GM19328 (cell line): ENCODE results near the gene SEMA3C.

Experiments
- ATAC-seq: cut with Tn5 transposase; IDR thresholded peaks from one replicate; pipeline ENCODE4 v1.9.1; 2021; ENCODE audit warnings: mild to moderate bottlenecking, moderate library complexity; ENCODE audit not compliant: unreplicated experiment

The SEMA3C gene

GRCh38 chr7:80858141-80858903 is 60.5 kb downstream of the SEMA3C start:
- no peak for ATAC-seq

GRCh38 chr7:80856769-80857168 is 62.1 kb downstream of the SEMA3C start:
- ATAC-seq = no peak

GRCh38 chr7:80851896-80852476 is 66.9 kb downstream of the SEMA3C start:
- ATAC-seq = no peak

- ATAC-seq = no peak
Measured at GRCh38 chr7:80848841-80849240, 70.0 kb downstream of the SEMA3C start.

- ATAC-seq = no peak
Measured at GRCh38 chr7:80847895-80848294, 71.0 kb downstream of the SEMA3C start.

GRCh38 chr7:80847027-80847426 is 71.8 kb downstream of the SEMA3C start:
- no peak for ATAC-seq

GRCh38 chr7:80844916-80845315 is 73.9 kb downstream of the SEMA3C start:
- ATAC-seq = no peak

- ATAC-seq = no peak
Measured at GRCh38 chr7:80843018-80843677, 75.7 kb downstream of the SEMA3C start.

GRCh38 chr7:80842022-80842790 is 76.6 kb downstream of the SEMA3C start:
- ATAC-seq = no peak

- no peak for ATAC-seq
Measured at GRCh38 chr7:80841423-80841955, 77.4 kb downstream of the SEMA3C start.

GRCh38 chr7:80840681-80841080 is 78.2 kb downstream of the SEMA3C start:
- no peak for ATAC-seq

- no peak for ATAC-seq
Measured at GRCh38 chr7:80839855-80840254, 79.0 kb downstream of the SEMA3C start.

- no peak for ATAC-seq
Measured at GRCh38 chr7:80838643-80839042, 80.2 kb downstream of the SEMA3C start.

GRCh38 chr7:80837345-80837744 is 81.5 kb downstream of the SEMA3C start:
- no peak for ATAC-seq

- no peak for ATAC-seq
Measured at GRCh38 chr7:80835251-80835650, 83.6 kb downstream of the SEMA3C start.

GRCh38 chr7:80833289-80834268 is 85.3 kb downstream of the SEMA3C start:
- ATAC-seq = no peak

GRCh38 chr7:80832006-80832405 is 86.8 kb downstream of the SEMA3C start:
- ATAC-seq = no peak

GRCh38 chr7:80830584-80831285 is 88.1 kb downstream of the SEMA3C start:
- ATAC-seq = no peak

- no peak for ATAC-seq
Measured at GRCh38 chr7:80830010-80830409, 88.8 kb downstream of the SEMA3C start.
